K562 (cell line): Measurements from ENCODE around the gene NFYC. TPM values are rescaled to one million over a fixed set of nuclear protein-coding genes. Genes with fewer than 3 reads are reported as not detected.

Source experiments
- ATAC-seq: fragments of 200-7000 bp; cut with Tn5 transposase; 3 replicates; pipeline ENCODE4 v1.9.1; 2020; ENCODE audit warnings: moderate library complexity
- BruUV-seq: library from RNA; stranded (reverse); fragments of 400-500 nt; replicated peaks from 2 replicates; lab custom pipeline; 2021; lab: Mats Ljungman, UMichigan
- CTCF ChIA-PET: fragments of 300-600 bp; formaldehyde crosslinking; extraction: SDS; loops from one replicate; lab custom pipeline; 2021; ENCODE audit warnings: low intra/inter-chr PET ratio; lab: Yijun Ruan, JAX
- POLR2A ChIA-PET: fragments of 300-600, 350-650 bp; sonication (Branson Sonifier 250); formaldehyde crosslinking; extraction: SDS; loops from one replicate; lab custom pipeline; 2021; ENCODE audit warnings: antibody characterized with exemption, inconsistent platforms; lab: Yijun Ruan, JAX
- DNase-seq, 4 experiments: peaks; one replicate each; pipeline versions ENCODE4 v3.0.0 to v3.0.0-alpha.2; 2011 to 2018; ENCODE audit warnings: low spot score in 3 of 4, mixed read lengths in 3 of 4; ENCODE audit errors: extremely low read depth in 1 of 4
- FAIRE-seq: peaks from 2 replicates; lab custom pipeline; 2011; peaks lifted over from hg19 to GRCh38; lab: Jason Lieb, UNC
- H2AFZ ChIP-seq: 2 replicates; pipeline ENCODE4 v1.6.0; 2011; ENCODE audit warnings: low read depth, low read length, control low read depth, inconsistent platforms
- H3K27ac ChIP-seq: fragments of 200-600 bp; 3 replicates; pipeline ENCODE4 v1.8.0; 2011; ENCODE audit warnings: low read depth, mild to moderate bottlenecking, control low read depth, inconsistent platforms, low read length, moderate library complexity, mixed read lengths; ENCODE audit errors: extremely low read depth
- H3K27me3 ChIP-seq, 2 experiments: fragments of 300-600 bp in 1 of 2; 2 replicates in 1 of 2; 3 replicates in 1 of 2; pipeline versions ENCODE4 v1.6.0 to v1.8.0; 2011; ENCODE audit warnings: inconsistent platforms in 2 of 2, low read length in 2 of 2, mild to moderate bottlenecking in 1 of 2, mixed read lengths in 1 of 2, moderate library complexity in 1 of 2; ENCODE audit not compliant: control insufficient read depth in 2 of 2, insufficient read depth in 2 of 2
- H3K36me3 ChIP-seq: fragments of 300-600 bp; 3 replicates; pipeline ENCODE4 v1.8.0; 2011; ENCODE audit warnings: mild to moderate bottlenecking, low read length, inconsistent platforms; ENCODE audit not compliant: control insufficient read depth, insufficient read depth
- H3K4me1 ChIP-seq, 2 experiments: fragments of 200-600 bp in 1 of 2; replicated peaks in 1 of 2; 2 replicates in 1 of 2; 3 replicates in 1 of 2; pipeline versions ENCODE4 v1.5.1 to v1.8.0; 2011; ENCODE audit warnings: inconsistent platforms in 2 of 2, low read length in 2 of 2, mild to moderate bottlenecking in 1 of 2, mixed read lengths in 1 of 2, moderate library complexity in 1 of 2; ENCODE audit not compliant: control insufficient read depth in 2 of 2, insufficient read depth in 2 of 2
- H3K4me2 ChIP-seq: 2 replicates; pipeline ENCODE4 v1.6.1; 2011; ENCODE audit warnings: low read length, control low read depth, inconsistent platforms, mixed read lengths; ENCODE audit not compliant: insufficient read depth
- H3K4me3 ChIP-seq: fragments of 200-600 bp; sonication (generic), shearing (Covaris generic); 2 replicates; pipeline ENCODE4 v1.5.1; 2016; ENCODE audit warnings: control low read depth, inconsistent platforms
- H3K79me2 ChIP-seq: fragments of 200-600 bp; 3 replicates; pipeline ENCODE4 v1.8.0; 2011; ENCODE audit warnings: low read length, inconsistent platforms; ENCODE audit not compliant: control insufficient read depth, insufficient read depth
- H3K9ac ChIP-seq, 2 experiments: 2 replicates each; pipeline versions ENCODE4 v1.6.0 to v1.6.1; 2011; ENCODE audit warnings: low read depth in 2 of 2, low read length in 2 of 2, control low read depth in 1 of 2, inconsistent platforms in 1 of 2, mild to moderate bottlenecking in 1 of 2, mixed read lengths in 1 of 2; ENCODE audit not compliant: insufficient read depth in 1 of 2
- H3K9me1 ChIP-seq: one replicate; pipeline ENCODE4 v1.6.0; 2011; ENCODE audit warnings: inconsistent platforms, mild to moderate bottlenecking, low read length, moderate library complexity; ENCODE audit not compliant: control insufficient read depth, insufficient read depth
- H3K9me3 ChIP-seq: replicated peaks from 2 replicates; pipeline ENCODE4 v1.5.1; 2011; ENCODE audit warnings: low read depth, low read length, inconsistent platforms; ENCODE audit not compliant: control insufficient read depth, insufficient read depth
- H4K20me1 ChIP-seq: replicated peaks from 2 replicates; pipeline ENCODE4 v1.6.1; 2011; ENCODE audit warnings: low read length, inconsistent platforms, mixed read lengths; ENCODE audit not compliant: control insufficient read depth, insufficient read depth
- ARNT ChIP-seq, 2 experiments: fragments of 450-650 bp; IDR thresholded peaks; 2 replicates each; pipeline ENCODE4 v1.6.1; 2016; ENCODE audit warnings: mild to moderate bottlenecking in 1 of 2
- ELF4 ChIP-seq: fragments of 450-650 bp; formaldehyde crosslinking; IDR thresholded peaks from 2 replicates; pipeline ENCODE4 v1.4.0; 2022; ENCODE audit warnings: missing genetic modification characterization
- ESRRB ChIP-seq: fragments of 250-450 bp; sonication (Bioruptor Pico); IDR thresholded peaks from 2 replicates; pipeline ENCODE4 v1.5.0; 2020; ENCODE audit warnings: mild to moderate bottlenecking, moderate library complexity, borderline replicate concordance
- KDM4B ChIP-seq, 2 experiments: fragments of 450-650 bp in 1 of 2; sonication (generic) in 1 of 2; IDR thresholded peaks; 2 replicates each; pipeline ENCODE4 v1.6.1; 2016 to 2017; ENCODE audit warnings: borderline replicate concordance in 2 of 2, antibody characterized with exemption in 1 of 2, low read depth in 1 of 2, mild to moderate bottlenecking in 1 of 2
- KDM5B ChIP-seq: fragments of 200-600 bp; sonication (generic); IDR thresholded peaks from 2 replicates; pipeline ENCODE4 v1.6.1; 2012; ENCODE audit warnings: low read depth, mild to moderate bottlenecking, moderate library complexity, low read length, control low read depth, inconsistent platforms; ENCODE audit not compliant: insufficient replicate concordance
- MEF2A ChIP-seq: IDR thresholded peaks from 2 replicates; pipeline ENCODE4 v1.6.1; 2011; ENCODE audit warnings: low read depth, mild to moderate bottlenecking, low read length, moderate library complexity; ENCODE audit not compliant: control insufficient read depth
- NR3C1 ChIP-seq: sonication (generic); formaldehyde crosslinking; IDR thresholded peaks from 2 replicates; pipeline ENCODE4 v1.8.1; 2022; ENCODE audit warnings: missing genetic modification reagents
- RAD21 ChIP-seq, 2 experiments: fragments of 250-450 bp in 1 of 2; fragments of 450-650 bp in 1 of 2; sonication (Bioruptor Pico) in 1 of 2; formaldehyde crosslinking in 1 of 2; IDR thresholded peaks in 1 of 2; conservative IDR thresholded peaks in 1 of 2; 2 replicates each; pipeline versions ENCODE4 v1.4.0 to v1.8.0; 2020 to 2022; ENCODE audit warnings: mild to moderate bottlenecking in 2 of 2, moderate library complexity in 1 of 2
- RNF219 ChIP-seq: fragments of 250-450 bp; sonication (Bioruptor Pico); IDR thresholded peaks from 2 replicates; pipeline ENCODE4 v1.5.0; 2022; ENCODE audit warnings: mild to moderate bottlenecking
- YY1 ChIP-seq, 3 experiments: IDR thresholded peaks; 2 replicates each; pipeline ENCODE4 v1.6.1; 2011; ENCODE audit warnings: low read length in 2 of 3, mild to moderate bottlenecking in 2 of 3, moderate library complexity in 2 of 3, borderline replicate concordance in 1 of 3, control low read depth in 1 of 3, low read depth in 1 of 3; ENCODE audit not compliant: insufficient read depth in 3 of 3, insufficient replicate concordance in 2 of 3, control insufficient read depth in 1 of 3, insufficient read length in 1 of 3; ENCODE audit errors: extremely low read depth in 1 of 3
- ZNF24 ChIP-seq: fragments of 450-650 bp; IDR thresholded peaks from 2 replicates; pipeline ENCODE4 v1.6.1; 2016
- ZNF41 ChIP-seq: fragments of 250-450 bp; sonication (Bioruptor Pico); conservative IDR thresholded peaks from 2 replicates; pipeline ENCODE4 v1.4.0; 2020; ENCODE audit warnings: mild to moderate bottlenecking
- ZNF586 ChIP-seq: fragments of 450-650 bp; formaldehyde crosslinking; conservative IDR thresholded peaks from 2 replicates; pipeline ENCODE4 v1.4.0; 2020; ENCODE audit warnings: mild to moderate bottlenecking, moderate library complexity
- WGBS: fragments of 100-300 bp; shearing (Covaris generic); methylation state at CpG from one replicate; pipeline ENCODE4 v1.1.6; 2016; ENCODE audit warnings: low coverage, mixed read lengths; ENCODE audit not compliant: insufficient coverage; ENCODE audit errors: missing lambda C conversion rate; 5-methylcytosine and 5-hydroxymethylcytosine counted together
- in situ Hi-C: fragments of 300-500 bp; cut with MboI; formaldehyde crosslinking; loops from 4 replicates; pipeline ENCODE4 v1.15.0; 2018; ENCODE audit warnings: inconsistent platforms, mixed read lengths
- intact Hi-C: fragments of 100-400 bp; cut with micrococcal nuclease; formaldehyde crosslinking; loops from 2 replicates; pipeline ENCODE4 v1.14.2; 2022
- polyA plus RNA-seq, 8 experiments: library from polyadenylated mRNA; depleted of rRNA in 4 of 8; stranded (reverse) in 5 of 8; unstranded in 3 of 8; fragments of >200 nt; fragmentation: Nextera tagmentation in 2 of 8; fragmentation: Illumina TruSeq in 1 of 8; extraction: Ambion mirVana in 2 of 8; extraction: Trizol in 1 of 8; gene quantifications; 2 replicates each; pipeline versions ENCODE4 v1.2.1 to v1.2.3, GENCODE V29; 2011 to 2014; ENCODE audit warnings: inconsistent platforms in 1 of 8, missing spikeins in 1 of 8
- total RNA-seq, 7 experiments: library from RNA; depleted of rRNA in 6 of 7; stranded (reverse); fragments of >200 nt in 6 of 7; fragmentation: Illumina TruSeq in 2 of 7; extraction: Trizol in 2 of 7; gene quantifications; 2 replicates each; pipeline versions ENCODE4 v1.2.1 to v1.2.3, GENCODE V29; 2011 to 2021; ENCODE audit warnings: low replicate concordance in 1 of 7

NFYC gene
- total and polyA plus RNA-seq, 9 of the 15 experiments (the other 6 are each of a cell fraction or from before 2014, with no cell fraction given): 4.8 to 59.8 (median 41.1) TPM

- Histone ChIP-seq H4K20me1 (peaks cover 4% of the 10 kb centered on the region; the same call in 1 of the 2 replicates), H3K4me1 (peaks cover 0 to 5% of the 10 kb centered on the region in 2 experiments; a peak in 2 of 5 replicates), H3K9me3 (no peaks in the 10 kb centered on the region), H3K27ac (no peak overlapping the region), H3K27me3 (no peaks in the 10 kb centered on the region), H3K79me2 (peaks cover 29% of the 10 kb centered on the region), H3K4me2 (no peak overlapping the region), H2AFZ (no peak overlapping the region), H3K9ac (no peak overlapping the region), H3K36me3 (peaks cover 58% of the 10 kb centered on the region), H3K4me3 (no peak overlapping the region), H3K9me1 (no peaks in the 10 kb centered on the region)
- DNase-seq (no peak), FAIRE-seq (no peak), ATAC-seq (no peak)
- POLR2A ChIA-PET: interaction anchor here (0.7 to 1.3 kb wide), 5 partner anchors 13 to 62 kb away, joined by 3 to 6 read pairs (median 3); no protein-coding TSS in a partner anchor
- in situ Hi-C loops (no loop called here), intact Hi-C loops (no loop called here)
- CTCF ChIA-PET: no interaction called here
- WGBS: 67% methylated on average over 6 of the region's 6 CpGs
- no TSS peak for BruUV-seq
- TF ChIP-seq KDM5B (no peak), NR3C1 (no peak), YY1 (IDR thresholded peaks at IDR 0.05; ENCODE audit: borderline replicate concordance in 1 of 3, control insufficient read depth in 1 of 3, extremely low read depth in 1 of 3, insufficient read depth in 3 of 3, insufficient read length in 1 of 3, insufficient replicate concordance in 2 of 3, low read depth in 1 of 3, low read length in 2 of 3) (no peak), ELF4 (no peak), KDM4B (IDR thresholded peaks at IDR 0.05; ENCODE audit: borderline replicate concordance in 2 of 2, low read depth in 1 of 2) (no peak), ZNF586 (no peak), ZNF24 (no peak), ESRRB (CRISPR knock-in tag) (no peak), RAD21 (CRISPR knock-in tag; conservative IDR thresholded peaks at IDR 0.05 in 1 of 2, IDR thresholded peaks at IDR 0.05 in 1 of 2) (no peak), MEF2A (no peak), ARNT (IDR thresholded peaks at IDR 0.05) (no peak), ZNF41 (CRISPR knock-in tag) (no peak), RNF219 (no peak)
These were observed 48.8 kb downstream of the NFYC start for GRCh38 chr1:40740039-40740996.
